Keratinocyte (primary cell): Measurements from ENCODE around the gene RNF180. TPM values are rescaled to one million over a fixed set of nuclear protein-coding genes. Genes with fewer than 3 reads are reported as not detected.

ENCODE experiments used
- DNase-seq: peaks from one replicate; pipeline ENCODE4 v3.0.0-alpha.2; 2011; ENCODE audit warnings: low read depth, missing footprints, low spot score
- FAIRE-seq: peaks from 2 replicates; lab custom pipeline; 2011; peaks lifted over from hg19 to GRCh38; lab: Jason Lieb, UNC
- H2AFZ ChIP-seq: 2 replicates; pipeline ENCODE4 v1.6.0; 2012; ENCODE audit warnings: low read length, control low read depth, inconsistent platforms; ENCODE audit not compliant: control insufficient read depth
- H3K27ac ChIP-seq: 2 replicates; pipeline ENCODE4 v1.5.1; 2011; ENCODE audit warnings: low read length; ENCODE audit not compliant: control insufficient read depth, insufficient read depth
- H3K27me3 ChIP-seq: 3 replicates; pipeline ENCODE4 v1.6.0; 2011; ENCODE audit warnings: low read length; ENCODE audit not compliant: control insufficient read depth, insufficient read depth; ENCODE audit errors: extremely low read depth
- H3K36me3 ChIP-seq, 2 experiments: 2 replicates in 1 of 2; 3 replicates in 1 of 2; pipeline ENCODE4 v1.5.1; 2011; ENCODE audit warnings: low read length in 2 of 2, mild to moderate bottlenecking in 1 of 2; ENCODE audit not compliant: control insufficient read depth in 2 of 2, insufficient read depth in 2 of 2; ENCODE audit errors: extremely low read depth in 1 of 2
- H3K4me1 ChIP-seq: 3 replicates; pipeline ENCODE4 v1.5.1; 2011; ENCODE audit warnings: low read length; ENCODE audit not compliant: control insufficient read depth, insufficient read depth; ENCODE audit errors: extremely low read depth
- H3K4me2 ChIP-seq: 3 replicates; pipeline ENCODE4 v1.6.0; 2011; ENCODE audit warnings: low read depth, low read length; ENCODE audit not compliant: control insufficient read depth, insufficient read depth; ENCODE audit errors: extremely low read depth
- H3K4me3 ChIP-seq, 3 experiments: fragments of 200-600 bp in 1 of 3; sonication (generic) in 1 of 3; 2 replicates in 2 of 3; 3 replicates in 1 of 3; pipeline ENCODE4 v1.5.1; 2011 to 2016; ENCODE audit warnings: low read length in 3 of 3, mild to moderate bottlenecking in 3 of 3, control low read depth in 2 of 3, inconsistent platforms in 1 of 3, low read depth in 1 of 3, mixed read lengths in 1 of 3, mixed run types in 1 of 3, moderate library complexity in 1 of 3; ENCODE audit not compliant: control insufficient read depth in 2 of 3, insufficient read depth in 2 of 3; ENCODE audit errors: extremely low read depth in 1 of 3
- H3K79me2 ChIP-seq: 2 replicates; pipeline ENCODE4 v1.6.0; 2012; ENCODE audit warnings: low read length; ENCODE audit not compliant: control insufficient read depth, insufficient read depth
- H3K9ac ChIP-seq: 3 replicates; pipeline ENCODE4 v1.6.0; 2011; ENCODE audit warnings: low read length; ENCODE audit not compliant: control insufficient read depth, insufficient read depth; ENCODE audit errors: extremely low read depth
- H3K9me1 ChIP-seq: 3 replicates; pipeline ENCODE4 v1.6.0; 2011; ENCODE audit warnings: low read length; ENCODE audit not compliant: control insufficient read depth, insufficient read depth; ENCODE audit errors: extremely low read depth
- H3K9me3 ChIP-seq: 2 replicates; pipeline ENCODE4 v1.5.1; 2012; ENCODE audit warnings: low read depth, low read length; ENCODE audit not compliant: control insufficient read depth
- H4K20me1 ChIP-seq: 3 replicates; pipeline ENCODE4 v1.6.0; 2011; ENCODE audit warnings: low read length; ENCODE audit not compliant: control insufficient read depth, insufficient read depth; ENCODE audit errors: extremely low read depth
- EZH2 ChIP-seq: IDR thresholded peaks from one replicate; pipeline ENCODE4 v1.6.1; 2012; ENCODE audit warnings: inconsistent platforms, mild to moderate bottlenecking, low read length, moderate library complexity
- dilution Hi-C: fragments of 300-500 bp; cut with MboI; formaldehyde crosslinking; loops from one replicate; pipeline ENCODE4 v1.7.0; 2020; ENCODE audit warnings: low sequenced_read_pairs; ENCODE audit not compliant: extremely low pct_ligation_motif_present
- polyA plus RNA-seq, 5 experiments: library from polyadenylated mRNA; depleted of rRNA in 3 of 5; stranded (reverse) in 3 of 5; stranded (forward) in 1 of 5; unstranded in 1 of 5; fragments of >200 nt; gene quantifications; 1 replicate in 1 of 5; 2 replicates in 3 of 5; 3 replicates in 1 of 5; pipeline versions ENCODE4 v1.2.1 to v1.2.3, GENCODE V29; 2011 to 2012; ENCODE audit warnings: missing spikeins in 2 of 5, low read depth in 1 of 5, low replicate concordance in 1 of 5
- TF ChIP-seq, protein P1 (sequence below), 3 experiments: IDR thresholded peaks in 1 of 3; conservative IDR thresholded peaks in 1 of 3; optimal IDR thresholded peaks in 1 of 3; 2 replicates in 2 of 3; 3 replicates in 1 of 3; pipeline versions ENCODE3 to v1.5.1; 2011; ENCODE audit warnings: low read length in 3 of 3, mild to moderate bottlenecking in 3 of 3, moderate library complexity in 2 of 3, control low read depth in 1 of 3, inconsistent platforms in 1 of 3; ENCODE audit not compliant: insufficient read depth in 2 of 3; ENCODE audit errors: extremely low read depth in 1 of 3

RNF180 gene
- polyA plus RNA-seq, 1 donor (not counting 4 experiments of a cell fraction or from before 2014, with no cell fraction given) = 2.4 TPM

DNA sequence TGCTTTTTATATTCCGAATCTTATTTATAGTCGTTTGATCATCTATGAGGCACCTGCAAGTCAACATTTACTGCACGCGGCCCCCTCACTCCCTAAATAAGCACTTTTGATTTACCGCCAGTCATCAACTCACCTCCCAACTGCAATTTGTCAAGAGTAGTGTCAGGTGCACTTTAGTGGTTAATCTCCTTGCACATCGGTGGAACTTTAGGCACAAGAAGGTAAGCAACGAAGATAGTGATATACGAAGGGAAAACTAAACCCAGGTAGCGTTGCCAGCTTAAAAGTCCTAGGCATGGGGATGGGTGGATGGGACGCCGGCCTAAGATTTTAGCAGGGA is 513 bp upstream of the RNF180 start:
- Histone ChIP-seq H3K4me2 (peak overlapping the region; percentile 58), H4K20me1 (no peaks in the 10 kb centered on the region), H3K27ac (no peak overlapping the region), H3K79me2 (peaks cover 3% of the 10 kb centered on the region), H3K27me3 (no peaks in the 10 kb centered on the region), H3K9ac (peak overlapping the region; percentile 80), H3K9me3 (no peaks in the 10 kb centered on the region), H3K4me3 (peak overlapping the region; percentile 52 to 90 (median 84)), H3K9me1 (no peaks in the 10 kb centered on the region), H3K4me1 (no peaks in the 10 kb centered on the region), H2AFZ (peak overlapping the region; percentile 94), H3K36me3 (no peaks in the 10 kb centered on the region)
- dilution Hi-C loops = no loop called here
- no peak for TF ChIP-seq EZH2
- TF ChIP-seq, protein P1, sequence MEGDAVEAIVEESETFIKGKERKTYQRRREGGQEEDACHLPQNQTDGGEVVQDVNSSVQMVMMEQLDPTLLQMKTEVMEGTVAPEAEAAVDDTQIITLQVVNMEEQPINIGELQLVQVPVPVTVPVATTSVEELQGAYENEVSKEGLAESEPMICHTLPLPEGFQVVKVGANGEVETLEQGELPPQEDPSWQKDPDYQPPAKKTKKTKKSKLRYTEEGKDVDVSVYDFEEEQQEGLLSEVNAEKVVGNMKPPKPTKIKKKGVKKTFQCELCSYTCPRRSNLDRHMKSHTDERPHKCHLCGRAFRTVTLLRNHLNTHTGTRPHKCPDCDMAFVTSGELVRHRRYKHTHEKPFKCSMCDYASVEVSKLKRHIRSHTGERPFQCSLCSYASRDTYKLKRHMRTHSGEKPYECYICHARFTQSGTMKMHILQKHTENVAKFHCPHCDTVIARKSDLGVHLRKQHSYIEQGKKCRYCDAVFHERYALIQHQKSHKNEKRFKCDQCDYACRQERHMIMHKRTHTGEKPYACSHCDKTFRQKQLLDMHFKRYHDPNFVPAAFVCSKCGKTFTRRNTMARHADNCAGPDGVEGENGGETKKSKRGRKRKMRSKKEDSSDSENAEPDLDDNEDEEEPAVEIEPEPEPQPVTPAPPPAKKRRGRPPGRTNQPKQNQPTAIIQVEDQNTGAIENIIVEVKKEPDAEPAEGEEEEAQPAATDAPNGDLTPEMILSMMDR (optimal IDR thresholded peaks at IDR 0.05 in 1 of 3, IDR thresholded peaks at IDR 0.05 in 1 of 3, conservative IDR thresholded peaks at IDR 0.05 in 1 of 3; ENCODE audit: extremely low read depth in 1 of 3, insufficient read depth in 2 of 3, low read length in 3 of 3) = no peak
- FAIRE-seq = peak; percentile 34
- no peak for DNase-seq

DNA sequence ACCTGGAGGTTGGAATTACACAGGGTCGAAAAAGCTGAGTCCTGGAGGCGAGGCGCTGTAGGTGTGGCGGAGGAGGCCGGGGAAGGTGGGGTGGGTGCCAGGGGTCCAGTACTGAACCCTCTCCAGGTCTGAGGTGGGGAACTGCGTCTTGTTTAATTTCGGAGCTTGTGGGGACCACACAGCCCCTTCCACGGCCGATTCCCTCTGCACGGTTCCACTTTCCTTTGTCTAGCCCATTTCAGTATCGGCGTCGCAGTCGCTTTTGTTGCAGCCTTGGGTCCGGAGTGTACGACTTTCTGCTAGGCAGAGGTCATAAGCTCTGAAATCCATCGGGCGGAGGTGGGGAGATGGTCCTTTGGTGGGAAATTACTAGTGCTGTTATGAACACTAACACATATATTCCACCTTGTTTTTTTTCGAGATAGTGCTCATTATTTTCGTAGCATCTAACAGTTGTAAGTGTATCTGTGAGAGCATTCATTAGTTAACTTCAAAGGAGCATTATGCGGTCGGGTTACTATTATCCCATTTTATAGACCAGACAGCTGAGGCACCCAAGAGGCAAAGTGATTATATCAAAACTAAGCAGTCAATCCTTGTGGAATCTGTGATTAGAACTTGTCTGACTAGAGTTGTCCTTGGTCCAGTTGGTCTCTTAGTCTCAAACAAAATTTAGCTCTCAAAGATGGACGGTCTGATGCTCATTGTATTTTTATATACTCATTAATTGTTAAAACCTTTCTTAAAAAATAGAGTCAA is 737 bp downstream of the RNF180 start:
- H3K9me3 ChIP-seq = no peaks in the 10 kb centered on the region

More for the DNA sequence above, 737 bp downstream of the RNF180 start:
- peak overlapping the region; percentile 60 for H3K27ac ChIP-seq
- DNase-seq (no peak), FAIRE-seq (peak; percentile 57)
- H4K20me1 ChIP-seq = no peaks in the 10 kb centered on the region
- no peaks in the 10 kb centered on the region for H3K27me3 ChIP-seq
- peak overlapping the region; percentile 52 to 90 (median 84) for H3K4me3 ChIP-seq
- H3K4me2 ChIP-seq = peak overlapping the region; percentile 58
- H3K36me3 ChIP-seq = no peaks in the 10 kb centered on the region
- H3K4me1 ChIP-seq = no peaks in the 10 kb centered on the region
- peak overlapping the region; percentile 94 for H2AFZ ChIP-seq
- H3K9me1 ChIP-seq = no peaks in the 10 kb centered on the region
- H3K9ac ChIP-seq = peak overlapping the region; percentile 80
- peaks cover 3% of the 10 kb centered on the region for H3K79me2 ChIP-seq
- dilution Hi-C loops = no loop called here
- TF ChIP-seq EZH2 = no peak
- TF ChIP-seq, protein P1 (optimal IDR thresholded peaks at IDR 0.05 in 1 of 3, IDR thresholded peaks at IDR 0.05 in 1 of 3, conservative IDR thresholded peaks at IDR 0.05 in 1 of 3; ENCODE audit: extremely low read depth in 1 of 3, insufficient read depth in 2 of 3, low read length in 3 of 3) = no peak
